HG02678 (cell line): ENCODE results near the gene THOC7.

Experiments used
- ATAC-seq: cut with Tn5 transposase; IDR thresholded peaks from one replicate; pipeline ENCODE4 v1.9.1; 2021; ENCODE audit warnings: mild to moderate bottlenecking, moderate library complexity; ENCODE audit not compliant: unreplicated experiment

Gene THOC7

GRCh38 chr3:63880653-63881052, 17.0 kb upstream of the THOC7 start:
- no peak for ATAC-seq

- ATAC-seq, result no peak
Observed at GRCh38 chr3:63878394-63879060, 14.9 kb upstream of the THOC7 start.

GRCh38 chr3:63877737-63878393, 14.3 kb upstream of the THOC7 start:
- ATAC-seq, result no peak

- no peak for ATAC-seq
Observed at GRCh38 chr3:63876260-63876659, 12.7 kb upstream of the THOC7 start.

GRCh38 chr3:63875510-63875909, 11.9 kb upstream of the THOC7 start:
- ATAC-seq, result no peak

- no peak for ATAC-seq
Observed at GRCh38 chr3:63874769-63875168, 11.2 kb upstream of the THOC7 start.

- ATAC-seq, result no peak
Observed at GRCh38 chr3:63872135-63872924, 8.7 kb upstream of the THOC7 start.

GRCh38 chr3:63870615-63871005, 7.0 kb upstream of the THOC7 start:
- no peak for ATAC-seq

GRCh38 chr3:63869940-63870614, 6.5 kb upstream of the THOC7 start:
- ATAC-seq, result no peak

GRCh38 chr3:63867225-63867624, 3.6 kb upstream of the THOC7 start:
- ATAC-seq, result no peak

- no peak for ATAC-seq
Observed at GRCh38 chr3:63864965-63865327, 1.3 kb upstream of the THOC7 start.

GRCh38 chr3:63864008-63864964, 681 bp upstream of the THOC7 start:
- peak; percentile 47 for ATAC-seq

- ATAC-seq, result no peak
Observed at GRCh38 chr3:63862804-63863149, 828 bp downstream of the THOC7 start.

GRCh38 chr3:63861306-63861705, 2.3 kb downstream of the THOC7 start:
- no peak for ATAC-seq

- no peak for ATAC-seq
Observed at GRCh38 chr3:63860776-63861175, 2.8 kb downstream of the THOC7 start.

GRCh38 chr3:63857311-63857710, 6.3 kb downstream of the THOC7 start:
- ATAC-seq, result no peak

GRCh38 chr3:63855333-63855940, 8.2 kb downstream of the THOC7 start:
- no peak for ATAC-seq

GRCh38 chr3:63853106-63853505, 10.5 kb downstream of the THOC7 start:
- ATAC-seq, result no peak

GRCh38 chr3:63851287-63851686, 12.3 kb downstream of the THOC7 start:
- no peak for ATAC-seq

GRCh38 chr3:63849175-63849574, 14.4 kb downstream of the THOC7 start:
- ATAC-seq, result no peak
